Measurements from ENCODE around the gene HOXB2.
A peak's percentile ranks its signal among the peaks of the same experiment; 100 is the strongest.
"Not testable (repeated sequence)": the region's sequence is repeated elsewhere in the genome, so short reads cannot be mapped to it uniquely, and the experiment has no call there.

HOXB2 gene

DNA sequence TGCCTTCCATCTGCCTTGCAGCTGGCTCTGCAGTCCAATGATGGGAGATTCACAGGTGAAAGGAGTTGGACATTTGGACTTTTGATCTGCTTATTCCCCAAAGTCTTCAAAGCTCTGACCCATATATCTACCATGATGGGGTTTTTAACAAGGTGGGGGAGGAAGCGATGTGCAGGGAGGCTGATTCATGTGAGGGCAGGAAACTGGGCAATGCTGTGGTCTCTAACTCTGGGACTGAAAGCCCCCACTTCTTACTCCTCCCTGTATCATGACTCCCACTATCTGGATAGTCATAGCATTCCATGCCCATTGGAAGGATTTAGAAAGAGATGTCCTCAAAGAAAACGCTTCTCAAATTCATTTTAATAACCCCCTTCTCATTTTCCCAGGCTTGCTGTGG is 30.4 kb downstream of the HOXB2 start:
- DNase-seq (ENCODE audit: low read depth): no peak

DNA sequence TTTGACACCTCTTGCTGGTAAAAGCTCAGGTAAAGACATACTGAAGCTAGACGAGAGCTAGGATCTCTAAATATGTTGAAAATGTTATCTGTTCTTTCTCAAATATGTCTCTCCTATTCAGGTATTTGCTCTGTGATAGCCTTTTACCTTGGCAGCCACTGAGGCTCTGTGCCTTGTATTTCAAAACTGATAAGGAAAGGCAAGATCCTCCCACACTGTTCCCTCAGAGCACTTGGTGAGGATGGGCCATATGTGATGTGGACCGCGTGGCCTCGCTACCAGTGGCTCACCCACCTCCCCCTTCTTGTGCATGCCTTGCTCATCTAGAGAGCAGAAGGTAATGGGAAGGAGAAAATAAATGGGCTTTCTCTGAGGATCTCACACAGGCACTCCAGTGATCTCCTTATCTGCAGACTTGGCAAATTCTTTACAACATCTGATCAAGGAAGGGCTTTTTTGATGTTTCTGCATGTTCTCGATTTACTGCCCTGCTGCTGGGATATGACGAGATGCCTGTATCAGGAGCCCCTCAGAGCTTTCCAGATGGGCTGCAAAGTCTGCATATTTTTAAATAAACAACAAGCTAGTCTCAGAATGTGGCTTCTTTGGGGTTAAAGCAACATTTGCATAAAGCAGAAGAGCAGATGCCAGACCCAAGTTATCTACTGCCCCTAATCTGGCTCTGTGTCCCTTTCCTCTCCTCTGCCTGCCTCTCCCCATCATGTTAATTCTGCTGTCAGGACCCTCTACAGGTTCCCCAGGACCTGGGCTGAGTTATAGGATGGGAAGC is 31.0 kb downstream of the HOXB2 start:
- no peak for DNase-seq (ENCODE audit: low read depth)

DNA sequence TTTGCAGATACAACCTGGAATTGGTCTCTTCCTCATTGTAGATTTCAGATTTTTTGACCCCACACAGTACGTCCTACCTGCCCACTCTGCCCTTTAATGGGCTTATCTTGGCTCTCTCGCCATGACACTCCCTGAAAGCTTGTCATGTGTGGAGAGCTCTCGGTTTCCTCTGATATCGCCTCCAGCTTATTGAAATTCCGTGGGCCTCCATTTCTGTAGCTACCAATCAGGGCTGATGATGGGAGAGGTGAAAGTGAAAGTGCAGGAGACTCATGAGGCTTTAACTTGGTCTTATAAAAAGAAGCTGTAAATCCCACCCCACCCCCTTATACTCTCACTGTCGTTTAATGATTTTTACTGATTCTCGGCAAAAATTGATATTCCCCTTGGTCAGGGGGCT is 31.8 kb downstream of the HOXB2 start:
- DNase-seq (ENCODE audit: low read depth): no peak

DNA sequence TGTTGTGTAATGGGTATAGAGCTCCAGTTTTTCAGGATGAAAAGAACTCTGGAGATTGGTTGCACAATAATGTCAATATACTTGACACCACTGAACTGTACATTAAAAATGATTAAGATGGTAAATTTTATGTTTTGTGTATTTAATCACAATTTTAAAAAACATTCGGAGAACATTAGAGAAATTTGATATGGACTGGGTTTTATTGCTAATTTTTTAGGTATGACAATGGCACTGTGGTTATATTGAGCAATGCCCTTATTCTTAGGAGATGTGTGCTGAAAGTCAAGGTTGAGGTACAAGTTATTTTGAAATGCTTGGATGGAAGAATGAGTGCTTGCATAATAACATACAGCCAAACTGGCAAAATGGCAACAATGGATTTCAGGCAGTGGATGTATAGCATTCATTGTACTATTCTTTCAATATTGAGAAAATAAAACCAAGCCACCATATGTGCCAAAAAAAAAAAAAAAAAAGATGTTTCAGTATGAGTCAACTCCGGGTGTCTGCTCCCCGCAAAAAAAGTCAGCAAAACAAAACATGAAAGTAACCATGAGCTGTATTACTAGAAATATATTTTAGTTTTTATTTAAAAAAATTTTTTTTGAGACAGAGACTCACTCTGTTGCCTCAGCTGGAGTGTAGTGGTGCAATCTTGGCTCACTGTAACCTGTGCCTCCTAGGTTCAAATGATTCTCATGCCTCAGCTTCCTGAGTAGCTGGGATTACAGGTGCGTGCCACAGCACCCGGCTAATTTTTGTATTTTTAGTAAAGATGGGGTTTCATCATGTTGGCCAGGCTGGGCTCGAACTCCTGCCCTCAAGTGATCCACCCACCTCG is 33.9 kb downstream of the HOXB2 start:
- DNase-seq (ENCODE audit: low read depth): no peak

DNA sequence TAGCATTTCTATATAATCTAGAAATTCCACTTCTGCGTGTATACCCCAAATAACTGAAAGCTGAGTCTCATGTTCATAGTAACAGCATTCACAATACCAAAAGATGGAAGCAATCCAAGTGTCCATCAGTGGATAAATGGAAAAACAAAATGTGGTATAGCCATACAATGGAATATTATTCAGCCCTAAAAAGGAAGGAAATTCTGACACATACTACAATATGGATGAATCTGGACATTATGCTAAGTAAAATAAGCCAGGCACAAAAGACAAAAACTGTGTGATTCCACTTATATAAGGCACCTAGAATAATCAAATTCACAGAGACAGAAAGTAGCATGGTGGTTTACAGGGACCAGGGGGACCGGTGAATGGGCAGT is 34.5 kb downstream of the HOXB2 start:
- DNase-seq (ENCODE audit: low read depth): no peak

DNA sequence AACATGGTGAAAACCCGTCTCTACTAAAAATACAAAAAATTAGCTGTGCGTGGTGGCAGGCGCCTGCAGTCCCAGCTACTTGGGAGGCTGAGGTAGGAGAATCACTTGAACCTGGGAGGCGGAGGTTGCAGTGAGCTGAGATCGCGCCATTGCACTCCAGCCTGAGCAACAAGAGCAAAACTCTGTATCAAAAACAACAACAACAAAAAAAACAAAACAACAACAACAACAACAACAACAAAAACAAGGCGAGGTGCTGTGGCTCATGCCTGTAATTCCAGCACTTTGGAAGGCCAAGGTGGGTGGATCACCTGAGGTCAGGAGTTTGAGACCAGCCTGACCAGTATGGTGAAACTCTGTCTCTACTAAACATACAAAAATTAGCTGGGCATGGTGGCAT is 35.2 kb downstream of the HOXB2 start:
- DNase-seq (ENCODE audit: low read depth): not testable (repeated sequence)

DNA sequence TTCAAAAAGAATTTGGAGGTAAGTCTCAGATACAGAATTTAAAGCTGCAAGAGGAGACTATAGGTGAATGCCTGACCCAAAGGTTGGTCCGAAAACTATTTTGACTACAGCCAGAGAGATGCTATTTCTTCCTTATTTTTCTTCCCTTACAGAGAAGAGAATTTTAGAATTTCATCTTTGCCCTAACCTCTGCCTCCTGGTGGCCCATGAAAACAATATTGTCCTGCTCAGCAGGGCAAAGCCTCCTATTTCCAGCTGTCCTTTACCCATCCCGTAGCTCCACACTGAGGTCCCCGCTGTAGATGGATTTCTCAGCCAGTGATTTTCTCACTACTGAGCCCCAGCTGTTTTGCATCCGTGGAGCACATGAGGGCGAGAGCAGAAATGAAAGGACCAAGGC is 38.7 kb downstream of the HOXB2 start:
- DNase-seq (ENCODE audit: low read depth): no peak

DNA sequence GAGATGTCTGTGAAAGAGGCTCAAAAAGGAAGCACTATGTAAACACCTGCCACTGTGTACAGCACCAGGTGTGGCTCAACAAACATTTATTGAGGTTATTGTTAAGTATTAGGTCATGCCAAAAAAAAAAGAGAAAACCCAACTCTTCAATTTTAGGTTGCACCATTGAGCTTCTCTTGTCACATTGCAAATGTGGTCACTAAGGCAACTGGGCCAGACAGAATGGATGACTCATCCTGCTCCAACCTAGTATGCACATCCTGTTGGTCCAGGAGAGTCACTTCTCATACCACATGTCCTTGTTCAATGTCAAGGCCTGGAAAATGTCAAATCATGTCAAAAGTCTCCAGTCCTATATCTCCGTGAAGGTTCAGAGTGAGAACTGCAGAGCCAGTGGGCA is 39.1 kb downstream of the HOXB2 start:
- DNase-seq (ENCODE audit: low read depth): peak; percentile 77

DNA sequence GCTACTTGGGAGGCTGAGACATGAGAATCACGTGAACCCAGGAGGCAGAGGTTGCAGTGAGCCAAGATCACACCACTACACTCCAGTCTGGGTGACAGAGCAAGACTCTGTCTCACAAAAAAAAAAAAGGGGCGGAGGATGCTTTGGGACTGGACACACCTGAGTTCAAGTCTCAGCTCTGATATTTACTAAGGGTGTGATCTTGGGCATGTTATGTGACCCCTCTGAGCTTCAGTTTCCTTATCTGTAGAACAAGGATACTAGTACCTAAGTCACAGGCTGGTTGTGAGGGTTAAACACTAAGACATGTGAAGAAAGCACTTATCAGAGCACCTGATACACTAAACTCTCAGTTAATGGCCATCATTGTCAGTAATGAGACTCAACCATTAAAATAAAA is 40.0 kb downstream of the HOXB2 start:
- no peak for DNase-seq (ENCODE audit: low read depth)

DNA sequence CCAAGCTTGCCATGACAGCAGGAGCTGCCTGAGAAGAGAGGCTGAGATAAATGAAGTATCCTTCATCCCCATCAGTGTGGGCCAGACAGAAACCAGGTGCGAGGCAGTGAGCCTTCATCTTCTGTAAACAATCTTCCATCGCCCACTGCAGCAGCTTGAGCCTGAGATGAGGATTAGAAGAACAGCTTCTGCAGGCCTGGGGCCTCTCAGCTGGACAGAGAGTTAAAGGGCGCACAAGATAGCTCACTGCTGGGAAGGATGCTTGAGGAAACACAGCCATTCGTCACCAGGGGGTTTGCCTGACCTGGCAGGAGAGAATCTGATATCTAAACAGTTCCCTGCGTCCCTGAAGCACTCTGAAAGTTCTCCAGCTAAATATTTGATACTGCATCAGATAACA is 41.2 kb downstream of the HOXB2 start:
- DNase-seq (ENCODE audit: low read depth): no peak

DNA sequence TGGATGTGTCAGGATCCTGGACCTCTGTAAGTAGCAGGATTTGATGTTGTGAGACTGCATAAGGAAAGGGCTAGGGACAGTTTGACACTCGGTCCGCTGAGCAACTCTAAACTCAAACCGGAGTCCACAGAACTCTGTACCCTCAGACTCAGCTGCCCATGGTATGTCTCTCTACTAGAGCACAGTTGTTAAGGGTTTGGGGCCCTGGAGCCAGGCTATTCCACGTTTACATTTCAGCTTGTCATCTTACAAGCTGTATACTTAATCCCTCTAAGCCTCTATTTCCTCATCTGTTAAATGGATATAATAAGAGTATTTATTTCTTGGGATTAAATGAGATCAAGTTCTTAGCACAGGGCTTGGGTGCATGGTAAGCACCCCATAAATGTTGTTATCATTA is 42.0 kb downstream of the HOXB2 start:
- no peak for DNase-seq (ENCODE audit: low read depth)

DNA sequence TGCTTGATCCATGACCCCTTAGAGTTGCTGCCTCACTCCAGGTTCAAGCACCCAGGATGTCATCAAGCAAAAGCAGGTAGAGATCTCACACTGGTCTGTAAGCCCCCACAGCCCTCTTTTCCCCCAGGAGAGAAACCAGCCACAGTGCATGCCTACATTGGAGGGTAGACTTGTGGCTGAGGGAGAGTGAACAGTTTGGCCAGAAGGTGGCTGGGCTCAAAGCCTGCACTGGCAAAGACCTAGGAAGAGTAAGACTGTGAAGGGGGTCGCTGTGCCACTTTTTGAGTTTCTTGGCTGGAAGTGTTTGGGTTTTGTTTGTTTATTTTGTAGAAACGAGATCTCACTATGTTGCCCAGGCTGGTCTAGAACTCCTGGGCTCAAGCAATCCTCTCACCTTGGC is 42.6 kb downstream of the HOXB2 start:
- no peak for DNase-seq (ENCODE audit: low read depth)

DNA sequence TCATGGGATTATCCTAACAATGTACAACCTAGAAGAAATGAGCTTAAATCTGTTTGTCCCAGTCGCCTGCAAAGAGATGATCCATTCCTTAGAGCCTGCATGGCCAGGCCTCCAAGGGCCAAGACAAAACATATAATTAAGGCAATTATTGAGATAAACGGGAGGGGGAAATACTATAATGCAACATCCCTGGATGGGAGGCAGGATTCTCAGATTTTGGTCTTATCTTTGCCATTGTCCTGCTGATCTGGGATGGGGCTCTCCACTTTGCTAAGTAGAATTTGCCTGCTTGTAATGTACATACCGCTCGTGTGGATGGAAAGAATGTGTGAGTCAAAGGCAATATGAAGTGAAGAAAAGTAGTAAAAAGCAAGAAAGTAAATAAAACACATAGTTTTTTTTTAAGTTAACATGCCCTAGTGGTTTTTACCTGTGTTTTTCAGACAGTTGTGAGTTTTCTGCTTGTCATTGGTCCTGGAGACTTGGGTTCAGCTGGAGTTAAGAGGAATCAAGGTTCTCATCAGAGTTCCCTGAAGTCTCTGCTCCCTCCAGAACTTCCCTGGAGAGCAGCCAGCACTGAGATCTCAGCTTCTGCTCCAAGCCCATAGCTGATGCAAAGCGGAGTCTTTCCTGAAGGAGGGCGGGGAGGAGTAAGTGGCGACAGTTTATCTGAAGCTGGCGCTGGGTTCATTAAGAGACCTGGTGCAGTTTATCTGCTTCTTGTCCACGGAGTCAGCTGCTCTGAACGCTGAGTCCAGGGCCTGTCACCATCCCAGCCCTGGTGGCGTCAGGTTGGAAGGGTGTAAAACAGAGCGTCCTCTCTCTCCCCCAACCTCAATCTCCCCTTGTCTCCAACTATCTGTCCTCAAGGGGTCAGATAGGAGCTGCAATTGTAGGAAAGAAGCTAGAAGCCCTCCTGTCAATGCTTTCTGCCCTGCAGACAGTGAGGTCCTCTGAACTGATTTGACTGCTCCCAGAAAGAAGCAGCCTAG is 44.2 kb downstream of the HOXB2 start:
- no peak for DNase-seq (ENCODE audit: low read depth)

DNA sequence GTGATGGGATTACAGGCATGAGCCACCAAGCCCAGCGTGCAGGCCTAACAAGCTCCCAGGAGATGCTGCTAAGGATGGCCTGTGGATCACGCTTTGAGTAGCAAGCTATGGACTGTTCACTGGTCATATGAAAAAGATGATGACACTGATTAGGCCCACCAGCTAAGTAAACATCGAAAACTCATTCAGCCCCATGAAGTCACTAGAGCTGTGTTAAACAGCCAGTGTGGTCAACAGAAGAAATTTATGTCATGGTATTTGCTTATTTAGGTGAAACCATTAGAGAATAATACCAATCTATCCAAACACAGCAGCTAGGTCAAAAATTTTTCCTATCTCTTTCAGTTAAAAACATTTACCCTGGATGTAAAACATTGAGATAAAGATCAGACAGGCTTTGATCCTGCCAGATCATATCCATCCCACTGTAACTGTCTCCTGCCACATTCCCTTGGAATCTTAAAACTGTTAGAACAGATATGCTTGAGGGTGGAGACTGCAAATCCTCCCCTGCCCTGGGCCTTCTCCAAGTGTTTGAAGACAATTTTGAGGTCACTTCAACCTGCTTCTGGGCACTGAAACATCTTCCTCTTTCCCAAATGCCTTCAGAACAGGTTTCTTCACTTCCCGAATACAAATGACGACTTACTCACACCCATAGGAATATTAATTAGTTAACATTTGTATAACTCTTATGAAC is 45.0 kb downstream of the HOXB2 start:
- no peak for DNase-seq (ENCODE audit: low read depth)

DNA sequence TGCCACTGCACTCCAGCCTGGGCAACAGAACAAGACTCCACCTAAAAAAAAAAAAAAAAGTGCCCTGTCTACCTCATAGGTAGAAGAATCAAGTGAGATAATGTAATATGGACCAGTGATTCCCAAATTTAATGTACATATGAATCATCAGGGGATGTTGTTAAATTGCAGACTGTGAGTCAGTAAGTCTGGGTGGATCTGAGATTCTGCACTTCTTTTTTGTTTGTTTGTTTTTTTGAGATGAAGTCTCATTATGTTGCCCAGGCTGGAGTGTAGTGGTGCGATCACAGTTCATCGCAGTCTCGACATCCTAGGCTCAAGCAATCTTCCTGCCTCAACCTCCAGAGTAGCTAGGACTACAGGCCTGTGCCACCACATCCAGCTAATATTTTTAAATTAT is 45.7 kb downstream of the HOXB2 start:
- DNase-seq (ENCODE audit: low read depth): peak; percentile 38

DNA sequence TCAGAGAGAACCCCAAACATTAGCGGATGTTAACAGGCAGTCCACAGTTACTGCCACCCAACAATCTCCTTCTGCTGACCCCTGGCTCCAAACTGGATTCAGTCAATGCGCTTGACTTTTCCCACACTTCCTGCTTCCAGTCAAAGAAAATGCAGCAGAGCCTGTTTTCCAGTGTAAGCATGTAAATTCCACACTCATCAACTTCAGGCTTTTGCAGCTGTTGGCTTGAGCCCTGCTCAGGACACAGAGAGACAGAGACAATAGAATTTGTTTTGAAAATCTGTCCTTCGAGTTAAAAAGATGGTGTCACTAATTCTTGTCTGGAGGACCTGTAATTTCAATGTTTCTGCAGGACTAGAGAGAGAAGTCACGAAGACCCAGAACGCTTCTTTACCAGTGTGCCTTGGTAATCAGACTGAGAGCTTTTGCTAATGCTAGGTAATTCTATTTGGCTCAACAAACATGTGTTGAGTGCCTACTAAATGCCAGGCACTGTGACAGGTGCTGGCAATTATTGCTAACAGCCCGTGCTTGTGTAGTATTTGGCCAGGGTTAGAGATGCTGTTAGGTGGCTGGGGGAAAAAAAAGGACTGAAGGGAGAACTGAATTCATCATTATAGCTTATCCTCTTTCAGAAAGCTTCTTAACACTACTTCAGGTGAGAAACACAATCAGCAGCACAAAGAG is 46.6 kb downstream of the HOXB2 start:
- DNase-seq (ENCODE audit: low read depth): no peak

DNA sequence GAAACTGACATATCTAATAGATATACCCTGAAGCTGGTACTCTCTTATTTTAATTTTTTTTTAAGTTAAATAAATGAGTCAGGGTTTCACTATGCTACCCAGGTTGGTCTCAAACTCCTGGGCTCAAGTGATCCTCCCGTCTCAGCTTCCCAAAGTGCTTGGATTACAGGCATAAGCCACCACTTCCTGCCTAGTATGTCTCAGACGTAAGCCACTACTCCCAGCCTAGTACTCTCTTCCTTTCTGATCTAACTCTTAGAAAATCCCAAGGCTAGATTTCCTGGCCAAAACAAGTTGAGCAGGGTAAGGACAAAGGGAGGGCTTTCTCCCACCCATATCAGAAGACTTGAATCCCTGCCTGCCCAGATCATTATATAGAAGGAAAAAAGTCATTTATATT is 47.8 kb downstream of the HOXB2 start:
- DNase-seq (ENCODE audit: low read depth): peak; percentile 57

DNA sequence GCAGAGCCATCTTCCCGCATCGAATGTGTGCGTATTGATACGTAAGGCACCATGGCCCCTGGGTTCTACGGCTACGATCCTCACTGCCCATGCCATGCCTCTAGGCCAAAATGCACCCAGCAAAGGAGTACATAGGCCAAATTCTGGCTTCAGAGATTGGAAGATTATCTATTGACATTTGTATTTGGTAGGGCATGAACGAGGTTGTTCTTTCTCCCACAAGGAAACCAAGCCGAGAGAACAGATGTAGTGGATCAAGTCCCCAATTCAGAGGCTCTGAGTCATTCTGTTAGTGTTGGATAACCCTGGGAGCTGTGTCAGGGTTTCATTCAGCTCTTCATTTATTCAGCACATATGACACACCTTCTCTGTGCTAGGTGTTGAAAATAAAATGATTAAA is 50.6 kb downstream of the HOXB2 start:
- no peak for DNase-seq (ENCODE audit: low read depth)
